T-cell (primary cell): Measurements from ENCODE around the gene ASB2. TPM values are rescaled to one million over a fixed set of nuclear protein-coding genes. Genes with fewer than 3 reads are reported as not detected.

Experiments
- ATAC-seq, 4 experiments: fragments of 200-7000 bp in 3 of 4; fragments of 150-1000 bp in 1 of 4; cut with Tn5 transposase; replicated peaks in 1 of 4; 1 replicate in 3 of 4; 2 replicates in 1 of 4; pipeline ENCODE4 v1.10.0; 2021; ENCODE audit warnings: moderate library complexity in 3 of 4, mild to moderate bottlenecking in 2 of 4, moderate number of reproducible peaks in 1 of 4
- CTCF ChIA-PET, 2 donors: fragments of 300-600 bp; sonication (Branson Sonifier 250); formaldehyde crosslinking; loops; one replicate each; lab custom pipeline; 2022; ENCODE audit warnings: antibody characterized with exemption in 2 of 2; lab: Charles Lee
- POLR2A ChIA-PET, 2 donors: fragments of 300-600 bp; sonication (Branson Sonifier 250); formaldehyde crosslinking; loops; one replicate each; lab custom pipeline; 2022; ENCODE audit warnings: antibody characterized with exemption in 2 of 2; lab: Charles Lee
- DNase-seq, 35 experiments: peaks; one replicate each; pipeline versions ENCODE4 v3.0.0 to v3.0.0-alpha.2; 2013 to 2023
- H3K27ac ChIP-seq: one replicate; pipeline ENCODE4 v1.5.1; 2013; ENCODE audit warnings: low read length
- H3K27me3 ChIP-seq, 2 experiments: replicated peaks in 1 of 2; 1 replicate in 1 of 2; 2 replicates in 1 of 2; pipeline versions ENCODE4 v1.6.1 to v1.7.0; 2013; ENCODE audit warnings: low read length in 1 of 2, mixed read lengths in 1 of 2; ENCODE audit not compliant: control insufficient read depth in 2 of 2, insufficient read depth in 2 of 2; ENCODE audit errors: extremely low read depth in 1 of 2
- H3K36me3 ChIP-seq, 2 donors: 1 replicate in 1 of 2; 2 replicates in 1 of 2; pipeline versions ENCODE4 v1.6.1 to v1.7.0; 2013; ENCODE audit warnings: low read length in 1 of 2; ENCODE audit not compliant: control insufficient read depth in 2 of 2, insufficient read depth in 1 of 2; ENCODE audit errors: extremely low read depth in 1 of 2
- H3K4me1 ChIP-seq, 2 experiments: 1 replicate in 1 of 2; 2 replicates in 1 of 2; pipeline versions ENCODE4 v1.6.1 to v1.7.0; 2013; ENCODE audit warnings: low read length in 2 of 2, mixed read lengths in 1 of 2; ENCODE audit not compliant: insufficient read depth in 2 of 2, control insufficient read depth in 1 of 2; ENCODE audit errors: extremely low read depth in 1 of 2
- H3K4me3 ChIP-seq, 2 donors: 1 replicate in 1 of 2; 2 replicates in 1 of 2; pipeline versions ENCODE4 v1.5.1 to v1.7.0; 2013; ENCODE audit warnings: mild to moderate bottlenecking in 2 of 2, low read length in 1 of 2, moderate library complexity in 1 of 2; ENCODE audit not compliant: control insufficient read depth in 1 of 2; ENCODE audit errors: extremely low read depth in 1 of 2
- H3K9me3 ChIP-seq: 2 replicates; pipeline ENCODE4 v1.7.0; 2013
- H3K27ac Mint-ChIP-seq, 2 donors: one replicate each; pipeline ENCODE4 v1.8.0; 2020 to 2021; ENCODE audit warnings: mild to moderate bottlenecking in 2 of 2, mixed read lengths in 2 of 2
- H3K27me3 Mint-ChIP-seq, 2 donors: one replicate each; pipeline ENCODE4 v1.8.0; 2021 to 2022; ENCODE audit warnings: mixed read lengths in 2 of 2
- H3K36me3 Mint-ChIP-seq: one replicate; pipeline ENCODE4 v1.8.0; 2021; ENCODE audit warnings: mixed read lengths
- H3K4me1 Mint-ChIP-seq, 3 donors: one replicate each; pipeline ENCODE4 v1.8.0; 2020 to 2022; ENCODE audit warnings: mixed read lengths in 3 of 3, mild to moderate bottlenecking in 1 of 3
- H3K4me3 Mint-ChIP-seq, 3 donors: one replicate each; pipeline ENCODE4 v1.8.0; 2020 to 2022; ENCODE audit warnings: mild to moderate bottlenecking in 3 of 3, mixed read lengths in 3 of 3, moderate library complexity in 3 of 3
- H3K9me3 Mint-ChIP-seq, 3 donors: one replicate each; pipeline ENCODE4 v1.8.0; 2020 to 2022; ENCODE audit warnings: mixed read lengths in 3 of 3
- WGBS: methylation state at CpG from one replicate; pipeline ENCODE4 v1.1.5; 2013; ENCODE audit warnings: missing lambda C conversion rate; ENCODE audit not compliant: insufficient coverage; 5-methylcytosine and 5-hydroxymethylcytosine counted together
- total RNA-seq, 35 experiments: library from RNA in 6 of 35; stranded (reverse) in 6 of 35; fragments of 120-200 nt in 1 of 35; gene quantifications; one replicate each; pipeline versions ENCODE4 v1.2.1 to v1.2.4 and lab custom pipeline; 2013 to 2026

Gene ASB2
- total RNA-seq, 5 donors from 2014 or later (not counting 1 experiment from before 2014, with no cell fraction given): 2.7 to 5.4 (median 3.3) TPM

DNA sequence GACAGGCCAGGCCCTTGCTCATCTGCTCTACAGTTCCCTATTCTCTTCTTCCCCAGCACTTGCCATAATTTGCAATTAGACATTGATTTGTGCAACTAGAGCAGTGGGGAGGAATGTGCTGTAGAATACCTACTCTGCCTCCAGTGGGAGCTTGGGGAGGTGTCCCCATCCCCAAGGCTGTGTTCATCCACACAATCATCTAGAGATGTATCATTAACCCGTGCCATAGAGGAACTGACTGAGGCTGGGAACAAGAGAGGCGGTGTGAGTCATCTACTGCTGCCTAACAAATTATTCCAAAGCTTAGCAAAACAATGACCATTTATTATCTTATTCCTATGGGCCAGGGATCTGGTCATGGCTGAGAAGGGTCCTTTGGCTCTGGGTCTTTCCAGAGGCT, 44.6 kb upstream of the ASB2 start:
- ATAC-seq: no peak
- no peak overlapping the region for H3K4me3 ChIP-seq
- no peak overlapping the region for H3K27ac ChIP-seq
- Mint-ChIP-seq H3K27me3 (peaks cover 3 to 7% of the 10 kb centered on the region in 2 donors), H3K9me3 (no peaks in the 10 kb centered on the region), H3K4me1 (peaks cover 21 to 25% (median 23%) of the 10 kb centered on the region in 3 donors), H3K36me3 (no peaks in the 10 kb centered on the region), H3K4me3 (no peak overlapping the region), H3K27ac (no peak overlapping the region)
- ChIA-PET CTCF (interaction anchor here in 1 of 2 donors (1.4 kb wide), 1 partner anchor 14 kb away, joined by 5 read pairs; no protein-coding TSS in a partner anchor), POLR2A (no interaction called here)
- no peak for DNase-seq
- H3K9me3 ChIP-seq: no peaks in the 10 kb centered on the region
- H3K36me3 ChIP-seq: no peaks in the 10 kb centered on the region
- 100% methylated on average over 1 of the region's 2 CpGs for WGBS
- H3K27me3 ChIP-seq: peaks cover 0 to 12% of the 10 kb centered on the region in 2 experiments
- H3K4me1 ChIP-seq: peaks cover 2 to 24% of the 10 kb centered on the region in 2 experiments

GRCh38 chr14:94020267-94020666, 43.9 kb upstream of the ASB2 start:
- Mint-ChIP-seq H3K9me3 (no peaks in the 10 kb centered on the region), H3K4me1 (peaks cover 17 to 20% (median 19%) of the 10 kb centered on the region in 3 donors), H3K4me3 (no peak overlapping the region), H3K27me3 (peaks cover 3 to 7% of the 10 kb centered on the region in 2 donors), H3K36me3 (no peaks in the 10 kb centered on the region), H3K27ac (no peak overlapping the region)
- H3K4me1 ChIP-seq: peaks cover 2 to 21% of the 10 kb centered on the region in 2 experiments
- H3K27ac ChIP-seq: no peak overlapping the region
- DNase-seq: no peak
- no peak for ATAC-seq
- no peaks in the 10 kb centered on the region for H3K9me3 ChIP-seq
- ChIA-PET POLR2A (no interaction called here), CTCF (interaction anchor here (1.0 to 1.2 kb wide), 2 partner anchors 20 to 21 kb away, joined by 3 read pairs; no protein-coding TSS in a partner anchor)
- H3K27me3 ChIP-seq: peaks cover 0 to 15% of the 10 kb centered on the region in 2 experiments
- H3K4me3 ChIP-seq: no peak overlapping the region
- WGBS: 85% methylated on average over 4 of the region's 4 CpGs
- H3K36me3 ChIP-seq: no peaks in the 10 kb centered on the region

DNA sequence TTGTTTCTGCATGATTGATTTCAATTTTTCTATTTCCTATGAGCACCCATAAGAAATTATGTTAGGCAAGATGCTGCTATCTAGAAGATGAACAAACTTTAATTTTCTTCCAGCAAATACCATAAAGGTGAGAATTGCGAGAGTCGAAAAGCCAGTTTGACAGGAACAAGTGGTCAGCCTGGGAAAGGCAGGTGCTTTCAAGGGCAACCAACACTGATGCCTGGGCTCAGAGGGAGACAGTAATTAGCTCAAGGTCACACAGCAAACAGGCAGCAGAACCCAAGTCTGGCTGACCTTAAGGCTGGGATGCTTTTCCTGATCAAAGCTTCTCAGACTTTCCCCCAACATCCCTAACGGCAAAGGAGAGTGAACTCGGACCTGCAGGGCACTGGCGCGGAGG, 43.0 kb upstream of the ASB2 start:
- ATAC-seq (no peak), DNase-seq (no peak)
- Mint-ChIP-seq H3K9me3 (no peaks in the 10 kb centered on the region), H3K36me3 (no peaks in the 10 kb centered on the region), H3K4me3 (no peak overlapping the region), H3K4me1 (peaks cover 17 to 20% (median 19%) of the 10 kb centered on the region in 3 donors), H3K27me3 (peaks cover 3 to 5% of the 10 kb centered on the region in 2 donors), H3K27ac (no peak overlapping the region)
- no peaks in the 10 kb centered on the region for H3K36me3 ChIP-seq
- CTCF ChIA-PET: interaction anchor here (0.6 to 1.2 kb wide), 4 partner anchors 17 to 161 kb away, joined by 3 to 5 read pairs (median 3); no protein-coding TSS in a partner anchor
- H3K27ac ChIP-seq: no peak overlapping the region
- WGBS: 83% methylated on average over 2 of the region's 6 CpGs
- H3K9me3 ChIP-seq: no peaks in the 10 kb centered on the region
- H3K4me1 ChIP-seq: peaks cover 2 to 21% of the 10 kb centered on the region in 2 experiments
- no peak overlapping the region for H3K4me3 ChIP-seq
- POLR2A ChIA-PET: interaction anchor here in 1 of 2 donors (0.6 kb wide), 1 partner anchor 9 kb away, joined by 3 read pairs; no protein-coding TSS in a partner anchor
- H3K27me3 ChIP-seq: peaks cover 0 to 16% of the 10 kb centered on the region in 2 experiments

- whole genome bisulfite sequencing: 72% methylated on average over 3 of the region's 8 CpGs
- no peak for ATAC-seq
- H3K9me3 Mint-ChIP-seq: no peaks in the 10 kb centered on the region
- POLR2A ChIA-PET: no interaction called here
- H3K4me3 Mint-ChIP-seq: no peak overlapping the region
- no peak for DNase-seq
- H3K9me3 ChIP-seq: no peaks in the 10 kb centered on the region
- no peaks in the 10 kb centered on the region for H3K36me3 ChIP-seq
- H3K27me3 Mint-ChIP-seq: peaks cover 3 to 4% of the 10 kb centered on the region in 2 donors
- H3K4me1 Mint-ChIP-seq: peaks cover 17 to 21% (median 20%) of the 10 kb centered on the region in 3 donors
- H3K27me3 ChIP-seq: peaks cover 0 to 16% of the 10 kb centered on the region in 2 experiments
- CTCF ChIA-PET: interaction anchor here in 1 of 2 donors (0.6 kb wide), 1 partner anchor 21 kb away, joined by 3 read pairs; the partner anchor contains the start of gene CCDC197
- H3K4me3 ChIP-seq: no peak overlapping the region
- H3K27ac ChIP-seq: no peak overlapping the region
- H3K27ac Mint-ChIP-seq: no peak overlapping the region
- peaks cover 2 to 20% of the 10 kb centered on the region in 2 experiments for H3K4me1 ChIP-seq
- no peaks in the 10 kb centered on the region for H3K36me3 Mint-ChIP-seq
Observed at GRCh38 chr14:94018308-94018707, 41.9 kb upstream of the ASB2 start.

DNA sequence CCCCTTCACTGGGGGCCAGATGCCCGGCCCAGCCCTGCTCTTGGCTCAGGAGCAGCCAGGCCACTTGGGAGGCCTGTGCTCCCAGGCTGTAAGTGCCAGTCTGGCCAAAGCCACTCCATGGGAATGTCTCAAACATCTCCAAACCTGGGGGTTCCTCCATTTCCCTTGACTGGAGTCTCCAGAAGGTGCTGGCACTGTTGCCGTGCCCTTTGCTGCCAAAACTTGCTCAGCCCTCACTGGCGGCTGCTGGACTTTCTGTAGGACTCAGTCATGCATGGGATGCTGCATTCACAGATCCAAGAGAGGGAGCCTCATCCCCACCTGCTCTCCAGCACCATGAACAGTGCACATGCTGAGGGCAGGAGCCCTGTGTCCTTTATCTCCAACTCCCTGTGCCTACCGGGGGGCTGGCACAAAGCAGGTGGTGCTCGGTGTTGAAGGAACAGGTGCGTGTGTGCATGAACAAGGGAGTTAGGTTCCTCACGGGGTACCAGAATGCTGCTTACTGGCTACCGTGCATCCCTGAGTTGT, 40.1 kb upstream of the ASB2 start:
- POLR2A ChIA-PET: no interaction called here
- H3K27me3 Mint-ChIP-seq: peaks cover 3 to 4% of the 10 kb centered on the region in 2 donors
- H3K36me3 Mint-ChIP-seq: no peaks in the 10 kb centered on the region
- Histone ChIP-seq H3K27ac (no peak overlapping the region), H3K36me3 (no peaks in the 10 kb centered on the region), H3K4me3 (no peak overlapping the region), H3K27me3 (peaks cover 0 to 11% of the 10 kb centered on the region in 2 experiments), H3K9me3 (no peaks in the 10 kb centered on the region), H3K4me1 (peaks cover 4 to 16% of the 10 kb centered on the region in 2 experiments)
- H3K9me3 Mint-ChIP-seq: no peaks in the 10 kb centered on the region
- CTCF ChIA-PET: interaction anchor here in 1 of 2 donors (1.1 kb wide), 1 partner anchor 9 kb away, joined by 5 read pairs; the partner anchor contains the start of gene OTUB2
- no peak overlapping the region for H3K4me3 Mint-ChIP-seq
- no peak for ATAC-seq
- no peak for DNase-seq
- H3K27ac Mint-ChIP-seq: no peak overlapping the region
- WGBS: 86% methylated on average over 5 of the region's 8 CpGs
- H3K4me1 Mint-ChIP-seq: peaks cover 10 to 16% (median 16%) of the 10 kb centered on the region in 3 donors

DNA sequence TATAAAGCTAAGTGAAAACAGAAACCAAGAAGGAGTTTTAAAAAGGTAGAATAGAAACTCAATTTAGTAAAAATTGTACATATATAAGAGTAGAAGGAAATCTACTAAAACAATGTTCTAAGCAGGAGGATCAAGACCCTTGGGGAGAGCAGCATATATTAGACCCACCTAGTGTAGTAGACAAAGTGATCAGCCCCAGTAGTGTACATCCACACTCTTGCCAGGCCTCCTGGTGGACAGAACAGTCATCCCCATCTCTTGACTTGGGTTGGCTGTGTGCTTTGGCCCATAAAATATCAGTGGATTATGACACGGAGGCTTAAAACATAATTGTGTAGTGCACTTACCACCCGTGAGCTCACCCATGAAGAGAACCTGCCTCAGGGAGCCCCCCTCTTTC, 38.9 kb upstream of the ASB2 start:
- 92% methylated on average over 2 of the region's 2 CpGs for WGBS
- no peak for DNase-seq
- ChIA-PET CTCF (interaction anchor here (0.5 to 1.1 kb wide), 3 partner anchors 19 to 1400 kb away, joined by 3 to 4 read pairs (median 3); no protein-coding TSS in a partner anchor), POLR2A (no interaction called here)
- no peaks in the 10 kb centered on the region for H3K36me3 Mint-ChIP-seq
- Histone ChIP-seq H3K9me3 (no peaks in the 10 kb centered on the region), H3K4me1 (peaks cover 4 to 23% of the 10 kb centered on the region in 2 experiments), H3K36me3 (no peaks in the 10 kb centered on the region), H3K4me3 (no peak overlapping the region), H3K27ac (no peak overlapping the region), H3K27me3 (peaks cover 0 to 22% of the 10 kb centered on the region in 2 experiments)
- H3K27me3 Mint-ChIP-seq: peaks cover 3 to 4% of the 10 kb centered on the region in 2 donors
- H3K27ac Mint-ChIP-seq: no peak overlapping the region
- H3K9me3 Mint-ChIP-seq: no peaks in the 10 kb centered on the region
- ATAC-seq: no peak
- peaks cover 19 to 27% (median 25%) of the 10 kb centered on the region in 3 donors for H3K4me1 Mint-ChIP-seq
- no peak overlapping the region for H3K4me3 Mint-ChIP-seq
